22Rv1 (cell line): ENCODE measurements around the gene ELOVL6.
A peak's percentile ranks its signal among the peaks of the same experiment; 100 is the strongest.

ENCODE experiments used
- H3K27ac ChIP-seq: fragments of 450-650 bp; 2 replicates; pipeline ENCODE4 v1.5.1; 2017
- ZFX ChIP-seq: fragments of 450-650 bp; IDR thresholded peaks from 2 replicates; pipeline ENCODE4 v1.6.1; 2017; ENCODE audit warnings: antibody characterized with exemption, borderline replicate concordance
- TF ChIP-seq, protein P1 (sequence below): fragments of 450-650 bp; IDR thresholded peaks from 2 replicates; pipeline ENCODE4 v1.5.1; 2017; ENCODE audit warnings: mild to moderate bottlenecking

Gene ELOVL6

DNA sequence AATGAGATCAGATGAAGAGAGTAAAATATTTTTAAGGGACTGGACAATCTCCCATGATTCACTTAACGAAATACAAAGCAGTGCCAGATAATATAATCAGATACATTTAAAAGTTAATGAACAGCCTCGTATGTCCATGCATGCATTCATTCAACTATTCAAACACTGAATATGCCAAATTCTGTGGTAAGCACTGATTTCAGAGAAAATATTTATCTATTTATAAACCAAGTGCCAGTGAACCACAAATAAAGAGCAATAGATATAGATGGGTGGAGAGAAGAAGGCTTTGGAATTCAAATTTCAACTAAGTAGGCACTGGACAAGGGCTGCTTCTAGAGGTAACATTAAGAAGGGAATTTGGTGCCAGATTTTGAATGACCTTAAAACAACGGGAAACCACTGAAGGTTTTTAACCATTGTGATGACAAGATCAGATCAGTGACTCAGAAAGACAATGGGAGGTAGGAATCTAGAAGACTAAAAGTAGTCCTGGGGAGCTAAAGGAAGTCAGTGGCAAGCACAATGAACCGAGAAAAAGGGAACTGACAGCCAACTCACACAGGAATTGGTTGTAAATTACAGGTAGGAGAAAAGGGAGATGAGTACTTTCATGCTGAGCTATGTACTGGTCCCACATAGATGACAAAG lies 14.2 kb downstream of the ELOVL6 start:
- H3K27ac ChIP-seq: 0 out of 2 replicates have a peak overlapping the region, but pooled peaks have one; percentile 13
- TF ChIP-seq ZFX: no peak

DNA sequence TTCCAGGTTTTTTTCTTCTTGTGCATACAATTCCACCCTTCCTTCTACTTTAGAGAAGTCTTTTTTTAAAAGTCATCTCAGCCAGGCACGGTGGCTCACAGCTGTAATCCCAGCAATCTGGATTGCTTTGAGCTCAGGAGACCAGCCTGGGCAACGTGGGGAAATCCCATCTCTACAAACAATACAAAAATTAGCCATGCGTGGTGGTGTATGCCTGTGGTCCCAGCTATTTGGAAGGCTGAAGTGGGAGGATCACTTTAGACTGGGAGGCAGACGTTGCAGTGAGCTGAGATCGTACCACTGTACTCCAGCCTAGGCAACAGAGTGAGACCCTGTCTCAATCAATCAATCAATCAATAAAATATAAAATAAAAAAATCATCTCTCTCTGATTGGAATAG lies 14.8 kb downstream of the ELOVL6 start:
- H3K27ac ChIP-seq: no peak overlapping the region
- TF ChIP-seq, protein P1, sequence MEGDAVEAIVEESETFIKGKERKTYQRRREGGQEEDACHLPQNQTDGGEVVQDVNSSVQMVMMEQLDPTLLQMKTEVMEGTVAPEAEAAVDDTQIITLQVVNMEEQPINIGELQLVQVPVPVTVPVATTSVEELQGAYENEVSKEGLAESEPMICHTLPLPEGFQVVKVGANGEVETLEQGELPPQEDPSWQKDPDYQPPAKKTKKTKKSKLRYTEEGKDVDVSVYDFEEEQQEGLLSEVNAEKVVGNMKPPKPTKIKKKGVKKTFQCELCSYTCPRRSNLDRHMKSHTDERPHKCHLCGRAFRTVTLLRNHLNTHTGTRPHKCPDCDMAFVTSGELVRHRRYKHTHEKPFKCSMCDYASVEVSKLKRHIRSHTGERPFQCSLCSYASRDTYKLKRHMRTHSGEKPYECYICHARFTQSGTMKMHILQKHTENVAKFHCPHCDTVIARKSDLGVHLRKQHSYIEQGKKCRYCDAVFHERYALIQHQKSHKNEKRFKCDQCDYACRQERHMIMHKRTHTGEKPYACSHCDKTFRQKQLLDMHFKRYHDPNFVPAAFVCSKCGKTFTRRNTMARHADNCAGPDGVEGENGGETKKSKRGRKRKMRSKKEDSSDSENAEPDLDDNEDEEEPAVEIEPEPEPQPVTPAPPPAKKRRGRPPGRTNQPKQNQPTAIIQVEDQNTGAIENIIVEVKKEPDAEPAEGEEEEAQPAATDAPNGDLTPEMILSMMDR: no peak
- TF ChIP-seq ZFX: no peak

DNA sequence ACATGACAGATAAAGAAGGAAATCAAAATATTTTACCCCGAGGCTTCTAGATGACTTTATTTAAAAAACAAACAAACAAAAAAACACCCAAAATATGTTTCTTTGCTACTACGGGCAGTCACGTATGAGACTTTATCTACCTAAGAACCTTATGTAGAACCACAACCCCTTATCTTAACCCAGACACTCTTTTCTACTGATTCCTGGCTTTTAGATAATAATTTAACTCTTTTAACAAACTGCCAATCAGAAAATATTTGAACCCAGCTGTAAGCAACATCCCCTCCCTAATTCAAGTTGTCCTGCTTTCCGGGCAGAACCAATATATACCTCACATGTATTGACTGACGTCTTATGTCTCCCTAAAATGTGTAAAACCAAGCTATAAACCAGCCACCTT lies 15.4 kb downstream of the ELOVL6 start:
- TF ChIP-seq ZFX: no peak
- TF ChIP-seq, protein P1: no peak

DNA sequence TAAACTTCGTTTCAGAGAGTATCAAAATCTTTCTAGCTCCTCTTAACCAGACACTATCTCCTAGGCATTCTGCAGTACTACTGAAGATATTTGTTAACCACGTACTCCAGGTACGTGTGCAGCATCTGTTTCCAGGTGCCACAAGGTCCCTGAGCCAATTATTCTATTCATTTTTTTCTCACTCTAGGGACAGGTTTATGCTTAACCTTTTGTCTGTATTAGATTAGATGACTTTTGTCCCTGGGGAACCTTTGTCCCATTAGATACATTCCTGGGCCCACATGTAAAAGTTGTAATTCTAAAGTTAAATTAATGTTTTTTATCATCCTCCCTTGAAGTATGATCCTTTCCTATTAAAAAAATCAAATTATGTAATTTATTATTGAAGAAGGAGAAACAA lies 16.5 kb downstream of the ELOVL6 start:
- TF ChIP-seq, protein P1: no peak
- no peak for TF ChIP-seq ZFX
- no peak overlapping the region for H3K27ac ChIP-seq

More for the DNA sequence above, 15.4 kb downstream of the ELOVL6 start:
- H3K27ac ChIP-seq: no peak overlapping the region

DNA sequence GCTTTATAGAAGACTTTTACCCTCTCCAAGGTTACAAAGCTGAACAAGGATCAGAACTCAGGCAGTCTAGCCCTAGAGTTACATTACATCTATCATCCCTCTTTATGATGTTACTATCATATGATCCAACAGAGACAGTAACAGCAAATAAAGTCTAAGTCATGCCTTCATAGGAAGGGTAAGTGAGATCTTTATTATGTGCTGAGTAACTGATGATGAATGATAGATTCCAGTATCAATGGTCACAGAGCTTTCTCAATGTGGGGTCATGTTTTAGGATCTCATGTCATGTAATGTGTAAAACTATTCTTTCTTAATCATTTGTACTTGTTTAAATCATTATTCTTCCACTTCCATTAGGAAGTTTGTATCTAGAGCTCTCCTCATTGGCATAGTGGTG lies 22.8 kb downstream of the ELOVL6 start:
- TF ChIP-seq, protein P1: no peak
- no peak for TF ChIP-seq ZFX
- H3K27ac ChIP-seq: no peak overlapping the region

DNA sequence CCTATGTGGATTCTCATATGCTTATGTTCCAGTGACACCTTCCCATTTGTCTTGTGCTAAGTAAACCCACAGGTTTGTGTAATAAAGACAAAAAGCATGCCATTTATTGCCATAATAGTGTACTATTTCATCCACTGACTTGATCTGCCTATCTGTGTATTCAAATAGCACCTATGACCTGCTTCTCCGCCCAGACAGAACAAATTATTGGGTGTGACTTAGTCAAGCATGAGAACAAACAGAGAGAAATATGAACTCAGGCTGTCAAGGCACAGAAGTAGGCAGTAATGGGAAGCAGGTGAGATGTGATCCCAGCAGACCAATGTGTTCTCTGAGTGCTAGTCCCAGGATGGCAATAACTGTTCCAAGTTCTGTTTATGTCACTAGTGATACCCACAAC lies 25.4 kb downstream of the ELOVL6 start:
- peak overlapping the region; percentile 24; the same call in 1 of the 2 replicates for H3K27ac ChIP-seq

DNA sequence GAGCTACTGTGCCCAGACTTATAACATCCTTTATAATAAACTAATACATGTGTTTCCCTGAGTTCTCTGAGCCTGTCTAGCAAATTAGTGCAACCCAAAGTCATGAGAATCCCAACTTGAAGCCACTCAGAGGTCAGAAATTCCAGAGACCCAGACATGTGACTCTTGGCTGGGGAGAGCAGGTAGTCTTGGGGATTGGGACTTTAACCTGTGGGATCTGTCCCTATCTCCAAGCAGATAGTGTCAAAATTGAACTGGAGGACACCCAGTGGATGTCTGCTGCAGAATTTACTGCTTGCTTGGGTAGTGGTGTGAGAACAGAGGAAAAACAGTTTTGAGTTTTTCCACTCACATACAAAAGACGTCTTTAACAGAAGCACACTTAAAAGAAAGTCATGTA lies 26.4 kb downstream of the ELOVL6 start:
- no peak overlapping the region for H3K27ac ChIP-seq
- no peak for TF ChIP-seq ZFX
- TF ChIP-seq, protein P1: no peak

More for the DNA sequence above, 25.4 kb downstream of the ELOVL6 start:
- TF ChIP-seq ZFX: no peak
- TF ChIP-seq, protein P1: no peak

DNA sequence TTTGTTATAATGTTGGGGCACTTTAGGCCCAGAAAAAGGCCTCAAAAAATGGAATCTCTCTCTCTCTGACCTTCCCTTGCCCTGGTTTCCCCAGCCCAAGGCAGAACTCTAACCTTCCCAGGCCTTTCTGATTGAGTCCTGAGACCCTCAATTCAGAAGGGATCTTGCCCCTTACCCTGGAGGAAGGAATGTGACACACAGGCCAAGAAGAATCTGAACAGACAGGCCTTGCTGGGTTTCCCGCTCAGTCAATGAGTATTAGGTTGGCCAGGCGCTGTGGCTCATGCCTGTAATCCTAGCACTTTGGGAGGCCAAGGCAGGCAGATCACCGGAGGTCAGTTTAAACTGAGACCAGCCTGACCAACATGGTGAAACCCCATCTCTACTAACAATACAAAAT lies 27.6 kb downstream of the ELOVL6 start:
- no peak overlapping the region for H3K27ac ChIP-seq
- TF ChIP-seq, protein P1: no peak
- no peak for TF ChIP-seq ZFX
